ENCODE data around the gene GBX1. TPM values are rescaled to one million over a fixed set of nuclear protein-coding genes. Genes with fewer than 3 reads are reported as not detected.

Gene GBX1
- polyA plus RNA-seq, 2 of the 4 experiments (the other 2 are of a cell fraction), result not detected

DNA sequence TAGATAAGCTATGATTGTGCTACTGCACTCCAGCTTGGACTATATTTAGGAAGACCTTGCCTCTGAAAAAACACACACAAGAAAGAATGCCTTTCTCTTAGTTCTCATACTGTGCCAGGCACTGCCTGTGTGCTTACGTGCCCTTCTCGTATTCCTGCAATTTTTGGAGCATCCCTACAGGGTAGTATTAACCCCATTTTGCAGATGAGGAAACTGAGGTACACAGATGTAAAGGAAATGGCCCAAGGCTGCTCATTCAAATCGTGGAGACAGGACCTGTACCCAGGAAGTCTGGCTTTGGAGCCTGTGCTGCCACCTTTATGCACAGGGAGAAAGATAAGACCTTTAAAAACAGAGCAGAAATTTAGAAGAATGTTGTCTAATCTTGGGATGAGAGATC lies 64.5 kb downstream of the GBX1 start:
- Histone ChIP-seq H3K4me3 (no peak overlapping the region), H3K4me1 (no peaks in the 10 kb centered on the region), H3K9me3 (no peaks in the 10 kb centered on the region), H3K4me2 (no peak overlapping the region), H3K27ac (no peak overlapping the region)
- TF ChIP-seq CBX2 (IDR thresholded peaks at IDR 0.05; ENCODE audit: borderline replicate concordance, low read depth), result no peak
- TF ChIP-seq EP300 (IDR thresholded peaks at IDR 0.05), result no peak
- no peak for TF ChIP-seq ZC3H11A (IDR thresholded peaks at IDR 0.05)
- TF ChIP-seq SMC3 (IDR thresholded peaks at IDR 0.05), result no peak
- TF ChIP-seq NPAS2 (CRISPR knock-in tag; IDR thresholded peaks at IDR 0.05; ENCODE audit: borderline replicate concordance), result no peak
- TF ChIP-seq KDM1A (IDR thresholded peaks at IDR 0.05; ENCODE audit: low read depth), result no peak
- no peak for TF ChIP-seq CHD2 (IDR thresholded peaks at IDR 0.05; ENCODE audit: low read length, partially characterized antibody)
- no peak for TF ChIP-seq HOXB5 (CRISPR knock-in tag; IDR thresholded peaks at IDR 0.05)
- no peak for TF ChIP-seq TFCP2L1 (CRISPR knock-in tag; IDR thresholded peaks at IDR 0.05)
- no peak for TF ChIP-seq FOXS1 (CRISPR knock-in tag; IDR thresholded peaks at IDR 0.05)
- TF ChIP-seq, protein P1, sequence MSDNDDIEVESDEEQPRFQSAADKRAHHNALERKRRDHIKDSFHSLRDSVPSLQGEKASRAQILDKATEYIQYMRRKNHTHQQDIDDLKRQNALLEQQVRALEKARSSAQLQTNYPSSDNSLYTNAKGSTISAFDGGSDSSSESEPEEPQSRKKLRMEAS (IDR thresholded peaks at IDR 0.05), result no peak
- TF ChIP-seq, protein P2, sequence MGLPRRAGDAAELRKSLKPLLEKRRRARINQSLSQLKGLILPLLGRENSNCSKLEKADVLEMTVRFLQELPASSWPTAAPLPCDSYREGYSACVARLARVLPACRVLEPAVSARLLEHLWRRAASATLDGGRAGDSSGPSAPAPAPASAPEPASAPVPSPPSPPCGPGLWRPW (IDR thresholded peaks at IDR 0.05), result no peak
- no peak for TF ChIP-seq PHF8 (IDR thresholded peaks at IDR 0.05; ENCODE audit: borderline replicate concordance, low read depth)
- TF ChIP-seq, protein P3, sequence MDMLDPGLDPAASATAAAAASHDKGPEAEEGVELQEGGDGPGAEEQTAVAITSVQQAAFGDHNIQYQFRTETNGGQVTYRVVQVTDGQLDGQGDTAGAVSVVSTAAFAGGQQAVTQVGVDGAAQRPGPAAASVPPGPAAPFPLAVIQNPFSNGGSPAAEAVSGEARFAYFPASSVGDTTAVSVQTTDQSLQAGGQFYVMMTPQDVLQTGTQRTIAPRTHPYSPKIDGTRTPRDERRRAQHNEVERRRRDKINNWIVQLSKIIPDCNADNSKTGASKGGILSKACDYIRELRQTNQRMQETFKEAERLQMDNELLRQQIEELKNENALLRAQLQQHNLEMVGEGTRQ (IDR thresholded peaks at IDR 0.05), result no peak
- TF ChIP-seq, protein P4, sequence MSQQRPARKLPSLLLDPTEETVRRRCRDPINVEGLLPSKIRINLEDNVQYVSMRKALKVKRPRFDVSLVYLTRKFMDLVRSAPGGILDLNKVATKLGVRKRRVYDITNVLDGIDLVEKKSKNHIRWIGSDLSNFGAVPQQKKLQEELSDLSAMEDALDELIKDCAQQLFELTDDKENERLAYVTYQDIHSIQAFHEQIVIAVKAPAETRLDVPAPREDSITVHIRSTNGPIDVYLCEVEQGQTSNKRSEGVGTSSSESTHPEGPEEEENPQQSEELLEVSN (IDR thresholded peaks at IDR 0.05; ENCODE audit: borderline replicate concordance, low read depth), result no peak
- TF ChIP-seq TP53 (CRISPR knock-in tag; IDR thresholded peaks at IDR 0.05), result no peak
- TF ChIP-seq KDM5A (IDR thresholded peaks at IDR 0.05), result no peak
- no peak for TF ChIP-seq FOSL2 (IDR thresholded peaks at IDR 0.05)
- no peak for TF ChIP-seq FOSL2 (CRISPR knock-in tag; IDR thresholded peaks at IDR 0.05)
- POLR2A ChIA-PET, result no interaction called here
- CTCF ChIA-PET, result interaction anchor here (0.9 to 14.7 kb wide), 6 partner anchors 8 to 117 kb away, joined by 4 to 412 read pairs (median 6); partner anchors contain the start of genes AGAP3, FASTK and TMUB1
- no peak for DNase-seq (ENCODE audit: low read depth in 1 of 2, low spot score in 1 of 2)
- FAIRE-seq, result no peak
- 86% methylated on average over 3 of the region's 3 CpGs for WGBS (ENCODE audit: missing lambda C conversion rate)
- ATAC-seq, result no peak

DNA sequence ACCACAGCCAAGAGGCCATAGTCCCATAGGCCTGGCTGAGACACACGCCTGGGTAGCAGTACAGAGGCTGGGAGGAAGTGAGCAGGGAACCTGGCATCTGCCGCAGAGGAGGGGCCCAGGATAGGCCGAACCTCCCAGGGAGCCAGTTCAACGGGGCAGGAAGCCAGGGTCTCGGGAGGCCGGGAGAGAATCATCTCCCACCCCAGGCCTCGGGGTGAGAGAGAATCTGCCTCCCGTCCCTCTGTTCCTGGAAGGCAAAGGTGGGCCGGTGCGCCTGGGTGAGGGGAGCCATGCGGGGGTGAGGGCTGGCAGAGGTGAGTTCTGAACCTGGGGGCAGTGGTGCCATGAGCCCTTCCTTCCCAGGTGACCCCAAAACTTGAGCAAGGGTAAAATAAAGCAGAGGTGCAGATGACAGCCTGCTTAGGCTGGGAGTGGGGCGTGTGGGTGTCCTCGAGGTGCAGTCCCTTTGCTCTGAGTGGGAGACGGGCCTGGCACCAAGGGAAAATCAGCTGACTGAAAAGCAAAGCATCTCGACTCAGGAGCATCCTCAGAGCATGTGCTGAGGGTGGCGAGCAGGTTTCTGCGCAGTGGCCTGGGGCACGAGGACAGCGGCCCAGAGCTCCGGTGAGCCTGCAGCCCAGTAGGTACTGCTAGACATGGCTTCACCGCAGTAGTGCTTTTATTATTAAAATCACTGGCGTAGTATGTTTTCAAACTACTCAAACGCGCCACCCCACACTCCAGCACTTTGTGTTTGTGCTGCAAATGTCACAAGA lies 65.7 kb downstream of the GBX1 start:
- no peak for DNase-seq (ENCODE audit: low read depth in 1 of 2, low spot score in 1 of 2)
- ATAC-seq, result no peak; a peak in 2 of 6 replicates
- no peaks in the 10 kb centered on the region for H3K9me3 ChIP-seq
- H3K4me3 ChIP-seq, result no peak overlapping the region
- ChIA-PET POLR2A (no interaction called here), CTCF (interaction anchor here (0.6 to 14.7 kb wide), 6 partner anchors 10 to 1421 kb away, joined by 3 to 412 read pairs (median 6); partner anchors contain the start of genes AGAP3, FASTK and TMUB1)
- H3K4me1 ChIP-seq, result no peaks in the 10 kb centered on the region
- TF ChIP-seq SREBF2 (IDR thresholded peaks at IDR 0.05) (no peak), GATA3 (IDR thresholded peaks at IDR 0.05; ENCODE audit: borderline replicate concordance) (no peak), HOXB13 (CRISPR knock-in tag; IDR thresholded peaks at IDR 0.05; ENCODE audit: low read depth) (no peak), ZFP36 (IDR thresholded peaks at IDR 0.05; ENCODE audit: borderline replicate concordance, partially characterized antibody) (no peak), JUNB (IDR thresholded peaks at IDR 0.05) (no peak), ZC3H11A (IDR thresholded peaks at IDR 0.05) (no peak), SMC3 (IDR thresholded peaks at IDR 0.05) (no peak), CEBPB (IDR thresholded peaks at IDR 0.05) (no peak), CHD2 (IDR thresholded peaks at IDR 0.05; ENCODE audit: low read length, partially characterized antibody) (no peak), HDAC2 (IDR thresholded peaks at IDR 0.05) (no peak), CBX2 (IDR thresholded peaks at IDR 0.05; ENCODE audit: borderline replicate concordance, low read depth) (no peak), MAFK (IDR thresholded peaks at IDR 0.05; ENCODE audit: partially characterized antibody) (no peak), NR3C1 (IDR thresholded peaks at IDR 0.05) (no peak), RNF2 (IDR thresholded peaks at IDR 0.05; ENCODE audit: borderline replicate concordance, low read depth) (no peak), FOXS1 (CRISPR knock-in tag; IDR thresholded peaks at IDR 0.05) (no peak), POLR2AphosphoS2 (conservative IDR thresholded peaks at IDR 0.05; ENCODE audit: low read length) (no peak)
- TF ChIP-seq, protein P5, sequence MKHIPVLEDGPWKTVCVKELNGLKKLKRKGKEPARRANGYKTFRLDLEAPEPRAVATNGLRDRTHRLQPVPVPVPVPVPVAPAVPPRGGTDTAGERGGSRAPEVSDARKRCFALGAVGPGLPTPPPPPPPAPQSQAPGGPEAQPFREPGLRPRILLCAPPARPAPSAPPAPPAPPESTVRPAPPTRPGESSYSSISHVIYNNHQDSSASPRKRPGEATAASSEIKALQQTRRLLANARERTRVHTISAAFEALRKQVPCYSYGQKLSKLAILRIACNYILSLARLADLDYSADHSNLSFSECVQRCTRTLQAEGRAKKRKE (CRISPR knock-in tag; IDR thresholded peaks at IDR 0.05; ENCODE audit: low read depth), result no peak
- TF ChIP-seq, protein P1 (IDR thresholded peaks at IDR 0.05), result no peak
- no peak for FAIRE-seq
- no peak overlapping the region for H3K4me2 ChIP-seq
- H3K27ac ChIP-seq, result no peak overlapping the region
- WGBS (ENCODE audit: missing lambda C conversion rate), result 91% methylated on average over 24 of the region's 24 CpGs
